ENCODE measurements around the gene CSKMT.
"Not testable (repeated sequence)": the region's sequence is repeated elsewhere in the genome, so short reads cannot be mapped to it uniquely, and the experiment has no call there.

The CSKMT gene

GRCh38 chr11:62689421-62690183 lies 24.5 kb downstream of the CSKMT start, which contains the start of gene LRRN4CL:
LRRN4CL (minus strand) TSS chr11:62689530; CDS start chr11:62688508, 1,022 bp downstream.
- DNase-seq: no peak

- DNase-seq: not testable (repeated sequence)
Observed at GRCh38 chr11:62693624-62694023, 28.5 kb downstream of the CSKMT start.

DNA sequence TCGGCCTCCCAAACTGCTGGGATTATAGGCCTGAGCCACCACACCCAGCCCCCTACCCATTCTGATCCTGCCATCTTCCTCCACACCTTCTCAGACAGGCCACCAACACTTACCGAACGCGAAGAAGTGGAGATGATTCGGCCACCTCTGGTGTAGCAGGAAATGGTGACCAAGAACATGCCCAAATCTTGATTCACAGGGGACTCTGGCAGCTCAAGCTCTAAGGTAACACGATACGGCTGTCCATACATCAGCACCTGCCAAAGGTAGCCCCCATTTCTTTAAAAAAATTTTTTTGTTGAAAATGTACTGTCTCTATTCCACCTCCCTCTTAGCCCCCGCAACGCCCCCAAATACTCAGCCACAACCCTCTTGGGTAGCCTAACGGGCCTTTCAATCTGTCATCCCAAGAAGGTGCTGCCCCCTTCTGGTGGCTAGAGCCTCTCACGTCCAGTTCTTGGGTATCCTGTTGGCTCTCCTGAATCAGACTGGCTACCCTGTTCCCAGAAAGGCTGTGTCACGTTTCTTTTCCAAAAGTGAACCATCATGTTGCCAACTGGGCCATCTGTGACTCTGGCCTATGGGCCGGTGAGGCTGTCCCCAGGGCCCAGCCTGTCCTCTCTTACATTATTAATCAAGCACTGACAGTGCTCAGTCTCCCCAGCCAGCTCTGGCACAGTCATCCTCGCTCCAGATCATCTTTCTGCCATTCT lies 29.5 kb downstream of the CSKMT start:
- DNase-seq: peak; percentile 56

DNA sequence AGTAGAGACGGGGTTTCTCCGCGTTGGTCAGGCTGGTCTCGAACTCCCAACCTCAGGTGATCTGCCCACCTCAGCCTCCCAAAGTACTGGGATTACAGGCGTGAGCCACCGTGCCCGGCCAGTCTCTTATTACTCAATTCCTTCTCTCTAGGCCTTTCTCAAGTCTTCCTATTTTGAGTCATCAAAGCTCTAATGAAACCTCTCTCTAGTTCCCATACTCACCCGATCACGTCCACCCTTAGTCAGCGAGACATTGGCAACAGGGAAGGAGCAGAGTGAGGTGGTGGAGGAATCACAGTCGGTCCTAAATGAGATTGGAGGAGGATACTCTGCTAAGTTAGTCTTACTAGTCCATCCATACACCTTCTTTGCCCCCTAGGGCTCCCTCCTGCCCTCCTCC lies 37.1 kb downstream of the CSKMT start:
- DNase-seq: no peak

DNA sequence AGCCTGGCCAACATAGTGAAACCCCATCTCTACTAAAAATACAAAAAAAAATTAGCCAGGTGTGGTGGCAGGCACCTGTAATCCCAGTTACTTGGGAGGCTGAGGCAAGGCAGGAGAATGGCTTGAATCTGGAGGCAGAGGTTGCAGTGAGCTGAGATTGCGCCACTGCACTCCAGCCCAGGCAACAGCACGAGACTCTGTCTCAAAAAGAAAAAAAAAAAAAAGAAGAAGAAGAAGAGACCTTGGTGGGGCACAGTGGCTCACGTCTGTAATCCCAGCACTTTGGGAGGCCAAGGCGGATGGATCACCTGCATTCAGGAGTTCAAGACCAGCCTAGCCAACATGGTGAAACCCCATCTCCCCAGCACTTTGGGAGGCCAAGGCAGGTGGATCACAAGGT lies 38.8 kb downstream of the CSKMT start:
- DNase-seq: not testable (repeated sequence)

DNA sequence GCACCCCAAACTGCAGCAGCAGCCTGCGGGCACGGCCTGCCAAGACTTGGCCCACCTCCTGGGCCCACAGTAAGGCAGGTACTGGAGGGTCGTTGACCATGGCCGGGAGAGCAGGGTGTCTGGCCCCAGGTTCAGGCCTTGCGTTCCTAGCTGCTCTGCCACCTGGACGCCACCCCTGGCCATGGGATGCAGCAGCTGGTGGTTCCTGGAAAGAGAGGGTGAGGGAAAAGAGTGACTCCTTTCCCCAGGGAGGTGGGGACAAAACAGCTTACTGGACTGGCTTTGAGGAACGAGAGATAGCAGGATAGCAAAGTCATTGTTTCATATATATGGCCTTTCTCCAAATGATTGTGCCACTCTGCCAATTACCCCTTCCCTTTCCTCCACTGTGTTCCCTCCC lies 40.3 kb downstream of the CSKMT start:
- no peak for DNase-seq

GRCh38 chr11:62705880-62706849 lies 41.1 kb downstream of the CSKMT start:
- DNase-seq: peak; percentile 88

GRCh38 chr11:62706850-62707247 lies 41.7 kb downstream of the CSKMT start:
- DNase-seq: no peak

DNA sequence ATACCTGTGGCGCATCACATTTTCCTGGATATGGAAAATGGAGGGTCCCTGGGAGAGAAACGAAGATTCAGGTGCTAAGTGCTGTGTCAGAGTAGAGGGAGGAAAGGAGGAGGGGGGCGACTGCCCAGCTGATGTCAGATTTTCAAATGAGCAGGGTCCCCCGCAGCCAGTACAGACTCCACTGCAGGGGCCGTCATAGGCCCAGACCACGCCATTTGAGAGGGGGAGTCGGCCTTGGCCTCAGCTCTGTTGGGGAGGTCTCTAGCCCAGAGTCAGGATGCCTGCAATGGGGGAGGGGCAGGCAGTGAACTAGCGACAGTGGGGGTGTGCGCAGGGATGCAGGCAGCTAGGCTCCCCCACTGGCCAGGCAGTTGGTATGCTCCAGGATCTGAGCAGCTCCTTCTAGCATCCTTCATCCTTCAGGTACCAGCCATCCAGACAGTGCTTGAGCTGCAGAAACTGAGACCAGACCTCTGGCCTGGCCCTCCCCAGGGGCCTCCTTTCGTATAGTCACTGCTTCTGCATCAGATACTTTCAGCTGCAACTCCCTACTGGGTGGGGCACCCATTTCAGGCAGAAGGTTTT lies 42.3 kb downstream of the CSKMT start, which contains the start of the genes BSCL2 and GNG3:
Gene BSCL2, minus strand, starts transcription at position 148 of the 585 bp plus-strand sequence. CDS start 229 bp downstream, outside the sequence.
Gene GNG3, plus strand, starts transcription at position 400 of the 585 bp plus-strand sequence. CDS start 620 bp downstream, outside the sequence.
- DNase-seq: no peak

GRCh38 chr11:62708392-62708791 lies 43.3 kb downstream of the CSKMT start:
- no peak for DNase-seq

GRCh38 chr11:62708793-62709192 lies 43.7 kb downstream of the CSKMT start:
- DNase-seq: peak; percentile 40

DNA sequence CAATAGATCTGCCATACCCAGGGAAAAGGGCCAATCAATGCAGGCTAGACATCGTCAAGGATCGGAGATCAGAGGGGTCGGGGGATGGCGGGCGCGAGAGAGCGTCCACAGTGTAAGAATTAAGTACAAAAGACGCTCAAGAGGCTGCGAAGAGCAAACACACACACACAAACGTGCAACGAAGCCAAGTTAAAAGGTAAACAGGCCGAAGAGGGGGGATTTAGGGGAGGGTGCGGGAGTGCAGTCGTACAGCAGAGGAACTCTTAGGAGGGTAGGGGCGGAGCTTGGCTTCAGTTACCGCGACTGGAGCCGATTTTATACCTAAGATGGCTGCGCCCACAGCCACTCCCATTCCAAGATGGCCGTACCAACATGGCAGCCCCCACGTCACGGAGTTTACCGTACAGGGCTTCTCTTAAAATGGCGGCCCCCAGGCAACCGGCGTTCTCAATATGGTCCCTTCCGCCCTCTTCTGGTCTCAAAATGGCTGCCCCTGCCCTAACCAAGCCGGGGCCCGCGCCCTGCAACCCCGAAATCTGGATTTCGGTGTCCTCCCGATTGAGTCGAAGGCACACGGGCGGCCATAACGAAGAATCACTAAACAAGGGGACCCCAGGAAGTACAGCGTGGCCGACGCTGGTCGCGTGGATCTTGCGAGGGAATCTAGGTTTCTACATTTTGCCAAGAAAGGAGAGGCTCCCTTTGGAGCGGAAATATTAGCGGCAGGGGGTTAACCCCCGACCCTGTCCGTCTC lies 44.3 kb downstream of the CSKMT start:
- peak; percentile 94 for DNase-seq

- DNase-seq: no peak
Observed at GRCh38 chr11:62710001-62710345, 44.9 kb downstream of the CSKMT start.

- no peak for DNase-seq
Observed at GRCh38 chr11:62712276-62712812, 47.2 kb downstream of the CSKMT start.

DNA sequence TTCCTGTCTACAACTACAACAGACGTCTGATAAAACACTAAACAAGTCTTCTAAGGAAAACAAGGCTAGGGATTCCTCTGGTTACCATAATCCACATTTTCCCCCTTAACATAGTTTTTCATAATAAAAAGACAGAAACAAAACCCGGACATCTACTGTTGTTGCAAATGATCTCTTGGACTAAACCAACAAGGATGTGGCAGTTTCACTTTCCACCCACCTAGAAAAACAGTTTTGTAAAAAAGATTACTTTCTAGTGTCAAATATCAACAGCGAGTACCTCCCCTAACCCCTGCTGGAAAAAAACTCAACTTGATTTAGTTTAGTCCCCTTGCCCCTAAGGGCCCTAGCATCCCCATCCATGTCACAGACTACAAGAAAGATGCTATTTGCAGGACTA lies 47.7 kb downstream of the CSKMT start:
- no peak for DNase-seq

GRCh38 chr11:62713343-62713742 lies 48.2 kb downstream of the CSKMT start:
- no peak for DNase-seq

DNA sequence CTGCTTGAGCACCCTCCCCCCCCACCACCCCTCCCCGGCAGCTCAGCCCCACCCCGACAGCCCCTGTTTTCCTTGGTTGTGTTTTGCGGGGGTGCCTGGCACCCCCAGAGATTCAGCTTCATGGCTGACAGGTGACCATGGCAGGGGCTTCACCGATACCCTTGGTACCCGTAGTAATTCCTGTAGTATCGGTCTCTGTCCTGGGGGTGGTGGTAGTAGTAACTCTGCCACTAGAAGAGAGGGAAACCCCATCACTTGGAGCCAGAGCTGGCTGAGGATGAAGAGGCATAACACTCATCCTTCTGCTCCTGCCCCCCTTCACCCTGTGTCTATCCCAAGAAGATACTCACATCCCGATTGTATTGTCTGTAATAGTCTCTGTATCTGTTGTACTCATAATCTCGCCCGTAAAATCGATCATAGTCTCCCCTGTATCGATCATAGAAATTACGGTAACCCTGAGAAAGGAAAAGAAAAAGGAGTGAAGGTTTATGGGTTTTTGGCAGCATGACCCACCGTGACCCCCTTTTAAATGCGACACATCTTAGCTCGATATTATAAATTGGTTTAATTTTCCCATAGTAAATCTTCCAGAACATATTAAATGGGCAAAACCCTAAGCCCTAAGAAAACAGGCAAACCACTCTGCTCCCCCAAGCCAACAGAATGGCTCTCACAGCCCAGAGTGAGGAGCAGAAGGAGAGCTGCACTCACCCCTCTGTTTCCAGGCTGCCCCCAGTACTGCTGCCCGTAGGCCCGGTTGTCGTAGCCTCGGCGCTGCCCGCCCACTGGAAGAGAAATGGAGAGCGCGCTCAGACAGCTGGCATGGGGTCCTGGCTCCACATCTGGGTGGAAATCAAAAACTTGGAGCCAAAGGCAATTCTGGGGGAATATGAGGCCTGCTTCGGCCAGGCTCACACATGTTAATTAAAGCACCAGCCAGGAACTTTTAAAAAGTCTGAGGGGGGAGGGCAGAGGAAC lies 50.3 kb downstream of the CSKMT start:
- DNase-seq: no peak

GRCh38 chr11:62716206-62716605 lies 51.1 kb downstream of the CSKMT start:
- no peak for DNase-seq

- DNase-seq: no peak
Observed at GRCh38 chr11:62716816-62717215, 51.7 kb downstream of the CSKMT start.
